Thymus (tissue), 11 donors: ENCODE measurements around the gene RBM47. TPM values are rescaled to one million over a fixed set of nuclear protein-coding genes. Genes with fewer than 3 reads are reported as not detected.
A peak's percentile ranks its signal among the peaks of the same experiment; 100 is the strongest.

Experiments used
- DNase-seq, 9 donors: peaks; one replicate each; pipeline ENCODE4 v3.0.0-alpha.2; 2013; ENCODE audit warnings: low spot score in 9 of 9, low read depth in 6 of 9, missing footprints in 1 of 9
- H3K27ac ChIP-seq, 2 donors: one replicate each; pipeline ENCODE4 v1.5.1; 2013; ENCODE audit warnings: control low read depth in 1 of 2, low read depth in 1 of 2, low read length in 1 of 2, mild to moderate bottlenecking in 1 of 2, moderate library complexity in 1 of 2
- H3K27me3 ChIP-seq, 2 donors: one replicate each; pipeline ENCODE4 v1.5.1; 2013; ENCODE audit warnings: low read length in 1 of 2; ENCODE audit not compliant: control insufficient read depth in 2 of 2, insufficient read depth in 1 of 2
- H3K36me3 ChIP-seq, 2 donors: one replicate each; pipeline ENCODE4 v1.5.1; 2013; ENCODE audit warnings: low read length in 1 of 2, mild to moderate bottlenecking in 1 of 2, moderate library complexity in 1 of 2; ENCODE audit not compliant: control insufficient read depth in 2 of 2, insufficient read depth in 2 of 2
- H3K4me1 ChIP-seq, 2 donors: one replicate each; pipeline ENCODE4 v1.5.1; 2013; ENCODE audit warnings: low read length in 2 of 2; ENCODE audit not compliant: control insufficient read depth in 2 of 2, insufficient read depth in 2 of 2
- H3K4me3 ChIP-seq, 2 donors: one replicate each; pipeline ENCODE4 v1.5.1; 2013; ENCODE audit warnings: low read length in 2 of 2, control low read depth in 1 of 2, mild to moderate bottlenecking in 1 of 2
- H3K9me3 ChIP-seq, 2 donors: one replicate each; pipeline ENCODE4 v1.5.1; 2013; ENCODE audit warnings: low read length in 1 of 2, mild to moderate bottlenecking in 1 of 2; ENCODE audit not compliant: control insufficient read depth in 2 of 2, insufficient read depth in 1 of 2
- WGBS: extraction: QIAGEN DNeasy Blood & Tissue Kit; methylation state at CpG from one replicate; pipeline ENCODE4 v1.1.7; 2013; 5-methylcytosine and 5-hydroxymethylcytosine counted together
- polyA plus RNA-seq: library from polyadenylated mRNA; stranded (reverse); fragments of 200-250 nt; gene quantifications from one replicate; pipeline ENCODE4 v1.2.3, GENCODE V29; 2013
- total RNA-seq: library from RNA; stranded (reverse); fragments of 120-200 nt; gene quantifications from one replicate; pipeline ENCODE4 v1.2.4, GENCODE V29; 2013
- donor health status: healthy.

RBM47 gene
- total and polyA plus RNA-seq, 2 donors: 7.9 to 13.1 TPM

- H3K9me3 ChIP-seq: no peaks in the 10 kb centered on the region
- no peaks in the 10 kb centered on the region for H3K27me3 ChIP-seq
- no peaks in the 10 kb centered on the region for H3K36me3 ChIP-seq
- H3K4me3 ChIP-seq: no peak overlapping the region
- H3K4me1 ChIP-seq: no peaks in the 10 kb centered on the region
- WGBS: 91% methylated on average over 2 of the region's 2 CpGs
- no peak for DNase-seq
- H3K27ac ChIP-seq: no peak overlapping the region
Measured at GRCh38 chr4:40599431-40599830, 30.2 kb downstream of the RBM47 start.

- Histone ChIP-seq H3K36me3 (no peaks in the 10 kb centered on the region), H3K27me3 (no peaks in the 10 kb centered on the region), H3K9me3 (no peaks in the 10 kb centered on the region), H3K4me3 (no peak overlapping the region), H3K27ac (no peak overlapping the region), H3K4me1 (no peaks in the 10 kb centered on the region)
- DNase-seq: no peak
- WGBS: 98% methylated on average over 4 of the region's 4 CpGs
Measured at GRCh38 chr4:40596522-40596921, 33.1 kb downstream of the RBM47 start.

- H3K4me3 ChIP-seq: no peak overlapping the region
- no peaks in the 10 kb centered on the region for H3K9me3 ChIP-seq
- WGBS: 96% methylated on average over 5 of the region's 5 CpGs
- H3K36me3 ChIP-seq: no peaks in the 10 kb centered on the region
- H3K27ac ChIP-seq: no peak overlapping the region
- DNase-seq: no peak
- no peaks in the 10 kb centered on the region for H3K27me3 ChIP-seq
- no peaks in the 10 kb centered on the region for H3K4me1 ChIP-seq
Measured at GRCh38 chr4:40595981-40596380, 33.7 kb downstream of the RBM47 start.

- no peaks in the 10 kb centered on the region for H3K4me1 ChIP-seq
- WGBS: 92% methylated on average over 14 of the region's 14 CpGs
- H3K27me3 ChIP-seq: no peaks in the 10 kb centered on the region
- no peak overlapping the region for H3K4me3 ChIP-seq
- DNase-seq: no peak
- no peaks in the 10 kb centered on the region for H3K9me3 ChIP-seq
- H3K36me3 ChIP-seq: no peaks in the 10 kb centered on the region
- no peak overlapping the region for H3K27ac ChIP-seq
Measured at GRCh38 chr4:40594261-40595178, 35.1 kb downstream of the RBM47 start.

- H3K4me1 ChIP-seq: no peaks in the 10 kb centered on the region
- H3K36me3 ChIP-seq: no peaks in the 10 kb centered on the region
- no peaks in the 10 kb centered on the region for H3K27me3 ChIP-seq
- no peaks in the 10 kb centered on the region for H3K9me3 ChIP-seq
- H3K27ac ChIP-seq: no peak overlapping the region
- no peak overlapping the region for H3K4me3 ChIP-seq
- WGBS: 94% methylated on average over 3 of the region's 3 CpGs
- no peak for DNase-seq
Measured at GRCh38 chr4:40592034-40592433, 37.6 kb downstream of the RBM47 start.

- DNase-seq: no peak
- Histone ChIP-seq H3K36me3 (no peaks in the 10 kb centered on the region), H3K4me1 (no peaks in the 10 kb centered on the region), H3K27me3 (no peaks in the 10 kb centered on the region), H3K27ac (no peak overlapping the region), H3K9me3 (no peaks in the 10 kb centered on the region), H3K4me3 (no peak overlapping the region)
- WGBS: 72% methylated on average over 3 of the region's 3 CpGs
Measured at GRCh38 chr4:40587826-40588225, 41.8 kb downstream of the RBM47 start.

- 97% methylated on average over 2 of the region's 2 CpGs for WGBS
- Histone ChIP-seq H3K27me3 (no peaks in the 10 kb centered on the region), H3K27ac (peak overlapping the region in 1 of 2 donors; percentile 42), H3K4me3 (no peak overlapping the region), H3K4me1 (no peaks in the 10 kb centered on the region), H3K36me3 (no peaks in the 10 kb centered on the region), H3K9me3 (no peaks in the 10 kb centered on the region)
- no peak for DNase-seq
Measured at GRCh38 chr4:40587351-40587750, 42.3 kb downstream of the RBM47 start.

GRCh38 chr4:40586729-40587128, 42.9 kb downstream of the RBM47 start:
- H3K27ac ChIP-seq: peak overlapping the region in 1 of 2 donors; percentile 42
- DNase-seq: no peak
- no peak overlapping the region for H3K4me3 ChIP-seq
- H3K27me3 ChIP-seq: no peaks in the 10 kb centered on the region
- no peaks in the 10 kb centered on the region for H3K36me3 ChIP-seq
- 91% methylated on average over 8 of the region's 8 CpGs for WGBS
- peaks cover 0 to 2% of the 10 kb centered on the region in 2 donors for H3K4me1 ChIP-seq
- no peaks in the 10 kb centered on the region for H3K9me3 ChIP-seq

- Histone ChIP-seq H3K27me3 (no peaks in the 10 kb centered on the region), H3K27ac (no peak overlapping the region), H3K4me3 (no peak overlapping the region), H3K36me3 (no peaks in the 10 kb centered on the region), H3K9me3 (no peaks in the 10 kb centered on the region), H3K4me1 (peaks cover 0 to 7% of the 10 kb centered on the region in 2 donors)
- DNase-seq: no peak
- WGBS: 94% methylated on average over 2 of the region's 2 CpGs
Measured at GRCh38 chr4:40586034-40586433, 43.6 kb downstream of the RBM47 start.
